ENCODE results near the gene LHCGR.
"Not testable (repeated sequence)": the region's sequence is repeated elsewhere in the genome, so short reads cannot be mapped to it uniquely, and the experiment has no call there.

The LHCGR gene

DNA sequence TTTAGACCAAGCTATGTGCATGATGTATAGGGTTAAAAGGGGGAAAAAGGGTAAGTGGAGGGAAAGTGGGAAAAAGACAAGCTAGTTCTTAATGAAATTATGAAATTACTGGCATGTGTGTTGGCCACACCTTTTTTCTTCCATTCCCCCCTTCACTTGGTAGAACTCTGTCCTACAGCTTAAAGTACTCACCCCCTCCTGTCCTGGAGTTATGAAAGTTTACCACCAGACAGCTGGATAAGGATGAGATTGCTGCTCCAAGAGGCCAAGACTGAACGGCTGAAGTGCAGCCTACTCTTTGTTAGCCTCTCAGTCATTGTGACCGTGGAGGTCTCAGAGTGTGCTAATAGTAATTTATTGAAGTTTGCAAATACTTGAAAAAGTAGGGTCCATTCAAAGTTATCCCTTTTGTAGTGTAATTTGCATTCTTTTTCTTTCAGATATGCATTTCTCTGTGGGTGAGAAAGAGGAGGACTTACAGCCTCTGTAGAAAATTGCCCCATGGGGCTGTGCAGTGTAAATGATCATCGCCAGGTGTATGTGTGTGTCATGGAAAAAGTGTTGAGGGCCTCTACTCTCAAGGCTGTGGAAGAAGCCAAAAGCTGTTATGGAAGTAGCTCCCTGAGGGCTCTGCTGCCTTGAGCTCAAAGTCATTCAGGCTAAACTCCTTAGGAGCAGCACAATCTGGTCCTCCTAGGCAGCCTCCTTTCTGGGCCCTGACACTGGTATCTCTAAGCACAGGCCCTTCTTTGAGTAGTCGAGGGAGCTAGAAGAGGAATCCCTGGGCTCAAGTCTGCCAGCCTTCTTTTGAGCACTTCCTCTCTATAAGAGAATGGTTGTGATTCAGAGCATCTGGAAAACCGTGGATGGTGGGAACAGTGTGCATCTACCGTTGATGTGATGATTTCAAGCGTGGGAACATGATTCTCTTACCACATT, 46.2 kb downstream of the LHCGR start:
- no peak for FAIRE-seq

DNA sequence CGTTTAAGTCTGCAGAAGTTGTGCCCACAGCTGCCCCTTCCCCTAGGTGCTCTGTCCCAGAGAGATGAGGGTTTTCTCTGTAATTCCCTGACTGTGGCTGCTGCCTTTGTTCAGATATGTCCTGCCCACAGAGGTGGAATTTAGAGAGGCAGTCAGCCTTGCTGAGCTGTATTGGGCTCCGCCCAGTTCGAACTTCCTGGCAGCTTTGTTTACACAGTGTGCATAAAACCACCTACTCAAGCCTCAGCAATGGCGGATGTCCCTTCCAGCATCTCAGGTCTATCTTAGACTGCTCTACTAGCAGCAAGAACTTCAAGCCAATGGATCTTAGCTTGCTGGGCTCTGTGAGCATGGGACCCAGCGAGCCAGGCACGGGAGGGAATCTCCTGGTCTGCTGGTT, 48.1 kb downstream of the LHCGR start:
- no peak for FAIRE-seq

GRCh38 chr2:48703621-48704020, 51.9 kb downstream of the LHCGR start:
- FAIRE-seq = not testable (repeated sequence)

DNA sequence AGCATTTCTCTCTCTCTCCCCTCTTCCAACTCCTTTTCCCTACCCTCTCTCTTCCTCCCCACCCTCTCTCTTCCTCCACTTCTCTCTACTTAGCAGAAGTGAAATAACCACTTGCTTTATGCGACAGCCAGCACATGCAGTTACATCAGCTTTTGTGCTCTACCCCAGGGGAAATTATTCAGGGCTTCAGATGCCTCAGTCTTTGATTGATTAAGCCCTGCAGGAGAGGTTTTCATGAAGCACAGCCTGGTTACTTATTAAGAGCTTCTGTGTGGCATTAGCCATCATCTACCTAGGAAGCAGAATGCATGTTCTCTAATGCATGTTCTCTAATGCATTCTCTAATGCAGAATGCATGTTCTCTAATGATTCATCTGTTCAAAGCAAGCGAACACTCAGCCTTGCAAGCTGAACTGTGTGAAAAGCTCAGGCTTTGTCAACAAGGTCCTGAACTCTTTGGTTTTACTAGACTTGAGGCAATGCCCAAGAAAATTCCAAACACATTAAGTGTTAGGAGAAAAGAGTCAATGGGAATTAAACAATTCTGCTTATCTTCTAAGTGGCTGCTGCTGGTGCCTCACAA, 56.1 kb downstream of the LHCGR start:
- FAIRE-seq = no peak

- no peak for FAIRE-seq
Observed at GRCh38 chr2:48696881-48697280, 58.6 kb downstream of the LHCGR start.

DNA sequence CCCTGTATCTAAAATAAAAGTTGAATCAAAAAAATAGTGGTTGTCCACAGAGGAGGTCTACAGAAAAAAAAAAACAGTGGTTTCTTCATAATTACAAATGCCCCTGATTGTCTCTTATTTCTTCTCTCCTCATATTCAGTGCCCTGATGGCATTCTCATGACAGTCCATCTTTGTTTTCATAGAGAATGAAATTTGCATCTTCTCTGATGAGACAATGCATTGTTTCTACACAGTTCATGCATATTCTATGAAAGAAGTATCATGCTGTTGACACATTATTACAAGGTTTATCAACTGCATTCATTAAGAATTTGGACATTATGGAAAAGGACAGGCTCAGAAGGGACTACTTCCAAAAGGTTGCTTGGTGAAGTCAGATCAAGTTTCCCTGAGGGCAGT, 59.5 kb downstream of the LHCGR start:
- FAIRE-seq = no peak

DNA sequence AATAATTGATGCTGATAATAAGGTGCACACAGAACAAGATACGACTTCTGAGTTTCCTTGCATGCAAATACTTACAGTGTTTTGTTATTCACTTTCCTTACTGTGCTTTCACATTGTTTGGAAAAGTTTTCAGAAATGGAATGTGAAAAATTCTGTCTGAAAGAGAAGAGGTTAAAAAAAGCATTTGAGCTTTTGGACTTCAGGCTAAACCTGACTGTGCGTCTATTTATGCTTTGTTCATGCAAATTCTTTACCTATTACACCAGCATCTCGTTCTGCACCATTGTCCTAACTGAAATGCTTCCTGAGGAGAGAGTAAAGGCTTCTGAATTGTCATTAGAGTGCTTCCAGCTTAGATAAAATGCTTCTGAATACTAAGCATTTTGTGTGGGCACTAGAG, 61.4 kb downstream of the LHCGR start:
- no peak for FAIRE-seq

DNA sequence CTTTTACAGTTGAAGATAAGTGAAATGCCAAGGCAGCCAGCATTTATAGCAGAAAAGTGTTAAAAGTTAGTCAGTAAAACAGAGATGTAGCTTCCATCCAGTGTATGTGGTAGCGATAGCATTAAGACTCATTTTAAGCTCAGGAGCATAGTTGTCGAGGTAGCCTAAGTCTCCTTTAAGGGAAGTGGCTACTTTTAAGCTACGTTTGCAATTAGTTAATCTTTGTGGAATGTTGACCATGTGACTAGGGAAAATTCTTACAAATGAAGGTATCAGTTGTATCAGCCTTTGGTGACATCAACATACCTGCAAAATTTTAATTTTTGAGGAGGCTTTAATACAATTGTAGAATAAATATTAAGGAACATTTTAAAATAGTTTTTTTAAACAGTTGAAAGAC, 61.9 kb downstream of the LHCGR start:
- FAIRE-seq = no peak

DNA sequence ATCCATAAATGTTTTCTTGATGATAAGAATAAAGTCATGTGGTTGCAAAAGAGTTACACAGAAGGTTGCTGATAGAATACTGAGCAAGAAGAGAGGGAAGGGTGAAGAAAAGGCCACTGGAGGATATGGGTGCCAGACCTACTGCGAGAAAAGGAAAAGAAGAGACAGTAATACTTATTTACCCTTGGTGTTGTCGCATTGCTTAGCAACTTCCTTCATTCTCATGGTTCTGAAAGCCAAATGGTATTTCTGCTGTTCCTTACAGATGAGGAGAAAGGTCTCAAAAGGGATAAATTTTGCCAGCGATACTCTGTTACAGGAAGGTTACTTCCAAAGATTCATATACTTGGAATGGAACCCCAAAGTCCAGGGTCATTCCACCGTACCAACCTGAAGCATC, 62.5 kb downstream of the LHCGR start:
- no peak for FAIRE-seq

DNA sequence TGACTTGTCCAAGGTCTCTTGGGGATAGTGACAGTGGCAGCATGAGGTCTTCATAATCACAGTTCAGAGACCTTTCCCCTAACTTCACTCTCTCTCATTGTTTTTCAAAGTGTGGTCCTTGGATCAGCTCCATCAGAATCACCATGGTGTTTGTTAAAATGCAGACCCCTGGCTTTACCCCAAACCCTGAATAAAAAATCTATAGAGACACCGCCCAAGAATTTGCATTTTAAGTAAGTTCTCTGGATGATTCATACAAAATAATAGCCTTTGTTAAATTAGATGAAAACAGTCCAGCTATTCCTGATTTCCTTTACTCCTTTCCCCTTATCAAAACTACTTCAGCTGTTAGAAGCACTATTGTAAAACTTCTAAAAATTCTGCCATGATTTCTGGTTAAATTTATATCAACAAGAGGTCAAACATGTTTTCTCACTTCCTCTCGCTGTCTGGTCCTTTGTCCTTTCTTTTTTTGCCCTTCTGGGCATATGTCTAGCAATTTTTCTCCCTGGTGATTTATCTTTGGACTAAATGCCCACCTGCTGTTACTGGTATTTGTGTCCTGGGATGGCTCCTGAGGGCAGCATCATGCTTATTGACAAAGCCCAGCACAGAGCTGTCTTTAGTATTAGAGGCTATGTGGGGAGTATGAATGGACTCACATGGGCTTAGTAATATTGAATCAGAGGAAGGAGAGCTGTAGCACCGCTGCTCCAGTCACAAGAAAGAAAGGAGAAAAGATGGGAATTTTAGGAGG, 63.4 kb downstream of the LHCGR start:
- no peak for FAIRE-seq

- no peak for FAIRE-seq
Observed at GRCh38 chr2:48685126-48685525, 70.4 kb downstream of the LHCGR start.

DNA sequence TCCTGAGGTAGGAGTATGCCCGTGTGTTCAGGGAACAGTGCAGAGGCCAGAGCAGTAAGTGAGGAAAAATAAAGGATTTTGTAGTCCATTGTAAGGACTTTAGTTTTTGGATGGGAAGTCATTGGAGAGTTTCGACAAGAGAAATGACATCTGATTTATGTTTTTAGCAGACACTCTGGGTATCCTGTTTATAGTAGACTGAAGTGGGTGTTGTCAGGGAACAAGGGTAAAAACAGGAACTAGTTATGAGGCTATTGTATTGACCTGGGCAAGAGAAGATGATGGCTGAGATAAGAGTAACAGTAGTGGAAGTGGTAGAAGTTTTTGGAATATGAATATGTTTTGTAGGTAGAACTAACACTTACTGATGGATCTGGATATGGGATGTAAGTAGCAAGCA, 78.1 kb downstream of the LHCGR start:
- FAIRE-seq = no peak

DNA sequence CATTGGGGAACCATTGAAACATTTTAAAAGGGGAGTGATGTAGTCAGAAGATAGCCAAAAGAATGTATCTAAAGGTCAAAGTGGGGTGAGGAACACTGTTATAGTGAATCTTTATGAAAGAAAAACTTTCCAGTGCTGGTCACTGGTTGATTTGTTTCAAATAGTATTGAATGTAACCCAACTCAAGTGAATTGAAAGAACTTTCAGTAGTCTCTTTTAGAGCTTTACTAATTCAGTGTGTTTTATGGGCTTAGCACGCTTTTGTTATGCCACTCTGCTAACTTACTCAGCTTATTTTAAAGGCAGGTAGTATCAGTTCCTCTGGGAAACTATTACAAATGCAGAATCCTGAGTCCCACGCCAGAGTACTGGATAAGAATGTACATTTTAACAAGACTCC, 80.6 kb downstream of the LHCGR start:
- no peak for FAIRE-seq

GRCh38 chr2:48673581-48673980, 81.9 kb downstream of the LHCGR start:
- FAIRE-seq = no peak

DNA sequence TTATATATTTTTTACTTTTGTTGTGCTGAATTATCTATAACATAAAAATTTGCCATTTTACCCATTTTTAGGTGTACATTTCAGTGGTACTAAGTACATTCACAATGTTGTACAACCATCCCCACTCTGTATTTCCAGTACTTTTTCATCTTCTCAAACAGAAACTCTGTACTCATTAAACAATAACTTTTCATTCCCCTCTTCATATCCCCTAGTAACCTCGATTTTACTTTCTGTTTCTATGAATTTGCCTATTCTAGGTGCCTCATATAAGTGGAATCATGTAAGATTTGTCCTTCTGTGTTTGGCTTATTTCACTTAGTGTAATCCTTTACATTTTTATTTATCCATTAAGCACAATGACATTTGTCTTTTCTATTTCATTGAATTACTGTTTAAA, 86.5 kb downstream of the LHCGR start:
- FAIRE-seq = no peak

GRCh38 chr2:48651158-48651790, 104.2 kb downstream of the LHCGR start:
- FAIRE-seq = no peak

- no peak for FAIRE-seq
Observed at GRCh38 chr2:48638261-48638660, 117.3 kb downstream of the LHCGR start.
